COLO668 (cell line): ENCODE measurements around the gene RSPO4.

ENCODE experiments used
- DNase-seq: peaks from one replicate; lab custom pipeline; 2025; ENCODE audit not compliant: unreplicated experiment; lab: John Stamatoyannopoulos, UW

RSPO4 gene

DNA sequence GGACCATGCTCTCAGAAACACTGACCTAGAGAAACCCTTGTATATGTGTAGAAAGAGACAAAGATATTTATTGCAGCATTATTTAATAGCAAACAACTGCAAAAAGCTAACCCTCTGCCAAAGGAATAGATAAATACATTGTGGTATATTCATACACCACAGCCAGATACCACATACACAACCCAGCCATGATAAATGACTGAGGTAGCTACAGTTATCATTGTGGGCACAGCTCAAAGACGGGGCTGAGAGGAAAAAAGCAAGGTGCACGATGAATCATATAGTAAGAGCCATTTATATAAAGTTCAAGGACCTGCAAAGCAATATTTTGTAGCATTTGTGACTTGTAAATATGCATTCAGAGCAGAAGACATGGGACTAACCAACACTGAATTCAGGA, 30.8 kb downstream of the RSPO4 start:
- no peak for DNase-seq

DNA sequence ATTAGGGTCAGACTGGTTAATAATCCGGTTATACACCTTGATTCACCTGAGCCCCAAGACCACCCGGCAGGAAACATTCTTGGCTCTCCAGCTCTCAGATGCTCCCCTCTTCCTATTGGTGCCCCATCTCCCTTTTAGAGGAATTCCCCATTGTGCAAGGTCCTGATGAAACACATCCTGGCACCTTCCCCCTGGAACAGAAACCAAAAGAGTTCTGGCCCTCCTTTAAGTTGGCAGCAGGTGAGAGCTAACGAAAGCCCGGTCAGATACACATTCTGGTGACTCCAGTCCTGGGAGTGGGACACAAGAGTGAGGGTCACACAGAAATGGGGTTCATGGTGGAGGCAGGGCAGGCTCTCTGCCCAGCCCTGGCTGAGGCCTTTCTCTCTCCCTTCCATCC, 32.2 kb downstream of the RSPO4 start:
- DNase-seq, result no peak

DNA sequence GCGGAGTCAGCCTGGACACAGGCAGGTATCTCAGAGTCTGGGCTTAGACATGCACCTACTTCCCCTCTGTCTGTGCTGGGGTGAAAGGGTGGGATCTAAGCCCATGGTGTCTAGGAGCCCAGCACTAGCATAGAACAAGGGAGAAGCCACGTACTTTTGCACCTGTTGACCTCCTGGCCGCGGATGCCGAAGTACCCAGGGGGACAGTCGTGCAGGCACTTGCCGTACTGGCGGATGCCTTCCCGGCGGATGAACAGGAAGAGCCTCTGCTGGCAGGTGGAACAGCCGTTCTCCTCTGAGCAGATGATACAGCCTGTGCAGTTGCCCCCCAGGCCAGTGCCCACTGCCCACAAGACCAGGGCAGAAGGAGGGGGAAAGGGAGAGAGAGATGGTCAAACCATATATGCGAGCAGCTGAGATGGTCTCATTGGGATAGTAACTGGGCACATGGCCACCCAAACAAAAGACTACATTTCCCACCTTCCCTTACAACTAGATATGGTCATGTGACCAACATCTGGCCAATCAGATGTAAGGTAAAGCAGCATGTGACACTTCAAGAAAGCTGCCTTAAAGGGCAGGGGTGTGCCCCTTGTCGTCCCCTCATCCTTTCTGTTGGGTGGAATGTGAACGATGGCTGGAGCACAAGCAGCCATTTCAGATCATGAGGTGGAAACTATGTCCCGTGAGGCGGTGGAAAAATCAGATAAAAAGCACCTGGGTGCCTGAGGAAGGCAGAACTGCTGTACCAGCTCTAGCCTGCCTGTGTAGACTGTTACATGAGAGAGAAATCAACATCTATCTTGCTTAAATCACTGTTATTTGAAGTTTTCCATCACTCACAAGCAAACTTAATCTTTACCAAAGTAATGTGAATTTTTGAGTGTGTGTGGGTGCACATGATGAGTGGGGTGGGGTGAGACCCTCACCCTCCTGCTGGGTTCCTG, 34.0 kb downstream of the RSPO4 start:
- DNase-seq, result no peak

DNA sequence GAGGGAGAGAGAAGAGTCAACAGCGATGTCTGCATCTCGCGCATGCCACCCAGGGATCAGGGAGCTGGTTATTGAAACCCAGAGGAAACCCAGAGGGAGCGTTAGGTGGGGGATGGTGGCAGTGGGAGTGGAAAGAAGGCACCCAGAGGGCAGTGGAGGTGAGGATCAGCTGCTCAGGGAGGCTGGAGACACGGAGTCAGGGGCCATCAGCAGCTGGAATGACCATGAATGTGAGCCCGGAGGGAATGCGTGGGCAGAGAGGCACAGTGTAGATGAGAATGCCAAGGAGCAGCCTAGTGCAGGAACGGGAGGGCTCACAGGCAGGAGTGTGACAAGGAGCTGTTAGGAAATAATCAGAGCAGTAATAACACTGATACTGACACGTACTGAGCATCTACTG, 36.2 kb downstream of the RSPO4 start:
- DNase-seq, result no peak

DNA sequence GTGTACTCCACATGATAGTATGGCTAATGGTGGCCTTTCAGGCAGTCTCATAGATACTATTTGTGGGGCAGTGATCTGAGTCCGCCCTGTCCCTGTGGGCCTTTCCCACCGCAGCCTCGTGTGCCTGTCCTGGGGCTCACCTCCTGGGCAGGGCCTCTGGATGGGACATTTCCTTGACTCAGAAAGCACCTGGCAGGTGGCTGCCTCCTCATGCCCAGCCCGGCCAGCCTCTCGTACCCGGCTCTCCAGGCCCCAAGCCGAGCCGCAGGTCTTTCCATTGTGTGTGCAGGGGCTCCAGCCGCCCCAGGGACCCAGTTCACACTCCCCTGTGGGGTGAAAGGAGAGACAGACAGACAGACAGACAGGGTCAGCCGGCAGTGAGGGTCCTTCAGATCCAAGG, 38.3 kb downstream of the RSPO4 start:
- no peak for DNase-seq

DNA sequence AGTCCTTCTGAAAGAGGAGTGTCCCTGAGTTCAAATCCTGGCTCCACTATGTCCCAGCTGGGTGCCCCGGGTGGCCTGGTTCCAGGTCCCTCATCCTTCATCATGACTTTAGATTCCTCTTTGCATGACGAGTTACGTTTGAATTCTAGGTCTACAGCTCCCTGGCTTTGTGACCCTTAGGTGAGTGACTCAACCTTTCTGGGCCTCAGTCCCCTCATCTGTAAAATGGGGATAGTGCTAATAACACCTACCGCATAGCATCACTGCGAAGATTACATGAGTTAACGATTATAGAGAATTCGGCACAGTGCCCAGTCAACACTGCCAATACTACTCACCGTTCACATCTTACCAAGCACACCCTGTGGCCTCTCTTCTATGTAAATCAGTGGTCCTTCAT, 39.4 kb downstream of the RSPO4 start:
- DNase-seq, result no peak

DNA sequence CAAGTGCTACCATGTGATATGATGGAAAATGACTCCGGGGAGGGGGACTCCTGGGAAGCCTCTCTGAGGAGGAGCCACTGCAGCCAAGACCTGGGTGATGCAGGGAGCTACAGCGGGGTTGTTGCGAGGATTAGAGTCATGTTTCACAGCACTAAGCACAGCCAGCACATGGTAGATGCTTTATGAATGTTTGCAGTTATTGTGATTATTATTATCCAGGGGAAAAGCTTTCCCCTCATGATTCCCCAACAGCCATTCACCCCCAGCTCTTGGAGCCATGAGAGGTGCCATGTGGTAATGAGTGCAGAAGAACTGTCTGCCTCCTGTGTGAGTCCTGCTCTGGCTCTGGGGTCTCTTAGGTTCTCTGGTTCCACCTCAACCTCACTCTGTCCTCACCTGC, 39.9 kb downstream of the RSPO4 start:
- no peak for DNase-seq

DNA sequence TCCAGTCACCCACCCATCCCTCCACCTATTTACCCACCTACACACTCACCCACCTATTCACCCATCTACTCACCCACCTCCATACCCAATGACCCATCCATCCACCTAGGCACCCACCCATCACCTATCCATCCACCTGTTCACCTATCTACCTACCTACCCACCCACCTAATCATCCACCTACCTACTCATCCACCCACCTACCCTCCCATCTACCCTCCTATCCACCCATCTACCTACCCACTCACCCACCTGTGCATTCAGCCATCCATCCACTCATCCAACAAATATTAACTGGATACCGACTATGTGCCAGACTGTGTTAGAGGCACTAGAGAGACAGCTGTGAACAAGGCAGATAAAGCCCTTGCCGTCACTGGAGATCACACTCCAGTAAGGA, 40.3 kb downstream of the RSPO4 start:
- DNase-seq, result no peak

DNA sequence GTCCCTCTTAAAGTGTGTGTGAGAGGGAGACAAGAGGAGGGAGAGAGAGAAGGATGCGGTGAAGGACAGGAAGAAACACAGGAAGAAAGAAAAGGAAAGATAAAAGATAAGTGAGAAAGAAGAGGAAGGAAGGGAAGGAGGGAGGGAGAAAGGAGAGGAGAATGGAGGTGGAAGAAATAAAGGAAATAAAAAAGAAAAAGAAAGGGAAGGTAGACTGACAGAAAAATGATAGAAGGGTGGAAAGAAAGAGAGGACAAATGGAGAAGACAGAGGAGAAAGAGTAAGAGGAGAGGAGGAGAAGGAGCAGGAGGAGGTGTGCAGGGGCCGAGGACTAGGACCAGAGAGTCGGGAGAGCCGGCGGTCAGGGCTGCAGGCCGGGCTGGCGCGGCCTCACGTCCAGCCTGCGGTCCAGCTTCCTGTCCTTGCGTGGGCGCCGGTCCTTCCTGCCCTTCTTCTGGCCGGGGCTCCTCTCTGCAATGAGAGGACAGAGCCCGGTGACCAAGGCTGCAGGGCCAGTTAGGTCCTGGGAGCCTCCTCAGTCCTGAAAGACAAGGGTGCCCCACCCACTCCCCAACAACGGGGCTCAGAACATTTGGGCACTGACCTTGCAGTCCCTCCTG, 42.0 kb downstream of the RSPO4 start:
- no peak for DNase-seq

DNA sequence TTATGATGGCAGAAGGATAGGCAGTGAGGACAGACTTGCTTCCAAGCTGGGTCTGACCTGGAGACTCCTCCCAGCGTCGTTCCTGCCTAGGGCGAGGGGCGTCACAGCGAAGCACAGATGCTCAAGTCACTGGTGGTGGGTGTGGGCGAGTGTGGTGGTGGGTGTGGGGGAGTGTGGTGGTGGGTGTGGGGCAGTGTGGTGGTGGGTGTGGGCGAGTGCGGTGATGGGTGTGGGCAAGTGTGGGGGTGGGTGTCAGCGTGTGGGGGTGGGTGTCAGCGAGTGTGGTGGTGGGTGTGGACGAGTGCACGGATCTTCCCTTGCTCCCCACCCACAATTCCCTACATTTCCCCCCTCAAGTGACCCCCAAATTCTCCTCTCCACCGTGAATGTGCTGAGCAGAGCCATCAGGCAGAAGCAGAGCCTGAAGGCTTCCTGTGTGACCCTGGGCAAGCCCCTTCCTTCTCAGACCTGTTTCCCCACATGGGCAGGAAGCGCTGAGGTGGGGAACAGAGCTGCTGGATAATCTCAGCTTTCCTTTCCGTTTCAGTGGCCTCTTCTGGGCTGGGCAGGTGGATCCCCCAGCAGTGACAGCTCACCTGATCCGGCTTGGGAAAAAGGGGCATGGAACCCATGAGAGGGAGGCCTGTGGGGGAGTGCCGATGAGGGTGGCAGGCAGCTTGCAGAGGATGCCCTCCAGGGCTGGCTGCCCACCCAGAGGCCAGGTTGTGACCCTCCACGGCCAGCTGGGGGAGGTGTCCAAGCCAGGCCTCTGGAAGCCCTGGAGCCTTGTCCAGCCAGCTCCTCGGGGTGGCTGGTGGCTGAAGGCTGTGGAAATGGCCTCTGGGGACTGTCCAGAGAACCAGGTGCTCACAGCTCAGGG, 42.9 kb downstream of the RSPO4 start:
- no peak for DNase-seq

DNA sequence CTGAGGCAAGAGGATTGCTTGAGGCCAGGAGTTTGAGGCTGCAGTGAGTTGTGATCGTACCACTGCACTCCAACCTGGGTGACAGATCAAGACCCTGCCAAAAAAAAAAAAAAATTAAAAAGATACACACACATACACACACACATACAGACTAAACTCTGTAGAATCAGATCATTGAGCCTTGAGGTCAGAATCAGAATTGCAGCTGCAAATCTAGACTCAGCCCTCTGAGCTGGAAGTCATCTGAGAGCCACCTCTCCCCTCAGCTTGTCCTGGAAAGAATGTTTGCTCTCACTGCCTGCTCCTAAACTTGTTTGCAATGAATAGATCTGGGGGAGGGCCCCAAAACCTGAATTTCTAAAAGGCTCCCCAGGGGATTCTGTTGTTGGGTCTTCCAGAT, 44.6 kb downstream of the RSPO4 start:
- no peak for DNase-seq

DNA sequence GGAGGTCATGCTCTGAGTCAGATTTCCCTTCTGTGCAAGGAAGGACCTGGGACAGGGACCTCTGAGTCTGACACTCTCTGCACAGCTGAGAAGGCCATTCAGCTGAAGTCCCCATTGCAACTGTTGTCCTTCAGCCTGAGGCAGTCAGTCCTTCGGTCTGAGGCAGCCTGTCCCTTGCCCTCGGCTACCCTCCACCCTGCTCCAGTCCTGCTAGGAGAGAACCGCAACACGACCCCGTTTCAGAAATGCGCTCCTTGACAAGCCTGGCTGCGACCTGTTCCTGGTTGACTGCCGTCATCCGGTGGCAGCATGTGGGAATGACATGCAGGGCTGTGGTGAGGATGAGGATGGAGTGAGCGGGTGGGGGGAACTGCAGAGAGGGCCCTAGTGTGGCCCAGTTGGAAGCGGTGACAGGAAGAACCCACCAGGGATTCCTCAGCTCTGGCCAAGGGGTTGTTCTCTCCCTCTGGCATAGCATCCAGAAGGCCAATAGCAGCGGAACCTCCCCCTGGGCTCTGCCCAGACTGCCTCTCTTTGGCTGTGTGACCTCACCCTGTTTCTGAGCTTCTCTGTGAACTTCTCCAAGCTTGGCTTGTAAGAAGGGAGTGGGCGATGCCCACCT, 45.7 kb downstream of the RSPO4 start:
- DNase-seq, result peak; percentile 63

DNA sequence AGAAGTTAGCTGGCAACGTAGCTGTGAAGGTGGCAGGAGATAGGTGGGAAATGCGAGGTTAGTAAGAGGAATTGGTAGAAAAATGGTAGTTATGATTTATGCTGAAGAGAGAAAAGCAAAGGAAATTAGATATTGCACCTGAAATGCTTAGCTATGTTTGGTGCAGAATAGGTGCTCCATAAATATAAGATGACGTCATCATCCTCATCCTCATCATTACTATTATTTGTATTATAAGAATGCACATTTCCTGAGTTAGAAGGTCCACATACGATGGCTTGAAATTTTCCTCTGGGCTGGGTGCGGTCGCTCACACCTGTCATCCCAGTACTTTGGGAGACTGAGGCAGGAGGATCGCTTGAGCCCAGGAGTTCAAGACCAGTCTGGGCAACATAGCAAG, 46.5 kb downstream of the RSPO4 start:
- DNase-seq, result no peak

DNA sequence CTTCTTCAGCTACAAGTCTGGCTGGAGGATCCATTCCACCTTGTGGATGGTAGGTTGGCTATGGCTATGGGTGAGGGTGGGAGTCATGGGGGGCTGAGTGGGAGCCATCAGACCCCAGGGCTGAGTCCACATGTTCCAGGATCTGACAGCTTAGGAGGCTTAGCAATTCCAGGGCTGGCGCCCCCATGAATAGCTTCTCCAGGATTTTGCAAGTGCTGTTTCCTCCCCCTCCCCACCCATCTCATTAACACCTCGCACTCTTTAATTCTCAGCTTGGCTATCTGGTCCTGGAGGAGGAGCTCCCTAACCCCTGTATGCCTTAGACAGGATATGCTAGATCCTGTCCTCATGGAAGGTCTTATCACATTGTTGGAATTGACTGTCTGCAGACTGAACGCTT, 47.0 kb downstream of the RSPO4 start:
- no peak for DNase-seq

DNA sequence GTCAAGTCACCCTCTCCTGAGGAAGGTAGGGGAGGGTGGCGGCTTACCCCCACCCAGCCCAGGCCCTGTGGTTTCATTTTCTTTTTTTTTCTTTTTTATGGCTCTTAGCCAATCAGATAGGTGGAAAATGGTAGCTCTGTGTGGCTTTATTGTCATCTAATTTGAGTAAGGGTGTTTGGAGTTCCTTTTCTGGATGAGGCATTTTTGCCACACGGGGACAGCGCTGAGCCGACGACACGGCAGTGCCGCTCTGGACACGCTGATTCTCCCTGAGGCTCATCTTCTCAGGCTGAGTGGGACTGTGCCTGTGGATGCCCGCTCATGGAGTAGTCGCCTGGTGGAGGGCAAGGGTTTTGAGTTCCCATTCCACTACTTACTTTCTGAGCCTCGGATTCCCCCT, 48.4 kb downstream of the RSPO4 start:
- DNase-seq, result no peak

DNA sequence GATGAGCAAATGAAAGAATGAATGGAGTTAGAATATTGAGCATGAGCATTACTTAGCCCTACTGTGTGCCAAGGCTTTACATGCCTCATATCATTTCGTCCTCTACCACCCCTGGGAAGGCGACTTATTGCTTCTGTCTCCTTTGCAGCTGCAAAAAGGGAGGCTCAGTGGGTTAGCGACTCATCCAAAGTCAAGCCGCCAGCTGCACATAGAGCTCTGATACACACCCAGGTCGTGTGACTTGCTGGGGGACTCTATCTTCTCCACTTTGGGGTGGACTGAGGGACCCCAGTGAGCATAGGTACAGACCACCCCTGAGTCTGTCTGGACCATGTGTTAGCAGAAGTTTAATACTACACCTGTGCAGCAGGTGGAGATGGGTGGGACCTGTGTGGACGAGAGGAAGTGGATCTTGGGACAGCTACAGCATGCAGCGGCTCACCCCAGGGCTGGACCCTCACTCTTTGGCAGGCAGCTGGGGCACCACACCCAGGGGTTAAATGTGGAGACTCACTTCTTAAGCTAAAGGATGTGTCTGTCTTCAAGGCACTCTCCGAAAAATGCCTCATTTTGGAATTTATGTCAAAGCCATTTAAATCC, 49.8 kb downstream of the RSPO4 start:
- DNase-seq, result no peak

DNA sequence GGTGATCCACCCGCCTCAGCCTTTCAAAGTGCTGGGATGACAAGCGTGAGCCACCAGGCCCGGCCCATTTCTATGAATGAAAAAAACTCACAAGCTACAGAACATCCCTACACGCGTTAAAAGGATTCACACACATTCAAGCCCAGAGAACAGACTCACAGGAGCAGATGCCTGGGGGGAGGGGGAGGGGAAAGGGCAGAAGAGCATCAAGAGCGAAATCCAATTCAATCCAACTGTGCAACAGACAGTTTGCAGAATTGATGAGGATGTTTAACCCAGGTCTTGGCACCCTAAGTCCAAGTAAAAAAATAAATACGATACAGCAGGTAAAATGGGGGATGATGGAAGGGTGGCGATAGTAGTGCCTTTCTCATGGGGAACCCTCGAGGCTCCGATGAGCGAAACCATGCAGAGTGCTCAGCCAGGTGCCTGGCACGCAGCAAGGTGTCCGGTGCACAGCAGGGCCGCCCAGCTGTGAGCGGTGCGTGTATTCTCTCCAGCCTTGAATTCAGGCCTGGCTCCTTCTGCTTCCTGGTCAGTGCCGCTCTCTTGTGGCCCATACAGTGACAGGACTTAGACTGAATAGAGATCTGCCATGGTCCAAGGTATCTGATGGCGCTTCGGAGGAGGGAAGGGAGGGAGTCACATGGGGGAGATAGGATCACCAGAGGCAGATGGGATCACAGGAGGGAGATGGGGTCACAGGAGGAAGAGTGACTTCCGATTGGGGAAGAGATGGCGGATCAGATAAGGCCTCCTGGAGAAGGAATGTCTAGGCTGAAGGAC, 50.5 kb downstream of the RSPO4 start:
- no peak for DNase-seq

DNA sequence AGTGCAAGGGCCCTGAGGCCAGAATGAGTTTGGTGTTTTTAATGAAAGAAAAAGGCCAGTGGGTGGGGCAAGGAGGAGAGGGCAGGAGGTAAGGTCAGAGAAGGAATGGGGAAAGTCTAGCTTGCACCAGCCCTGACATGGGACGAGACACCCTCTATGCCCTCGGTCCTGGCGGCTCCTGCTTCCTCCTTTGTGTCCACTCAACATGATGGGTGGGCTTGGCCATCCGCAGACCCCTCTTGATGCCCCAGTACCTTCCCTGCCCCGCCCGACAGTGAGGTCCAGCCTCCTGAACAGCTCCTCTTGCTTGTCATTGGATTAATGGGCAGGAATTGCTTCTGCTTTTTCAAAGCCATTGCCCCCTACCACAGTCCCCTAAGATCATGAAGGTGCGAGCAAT, 52.4 kb downstream of the RSPO4 start:
- DNase-seq, result no peak

DNA sequence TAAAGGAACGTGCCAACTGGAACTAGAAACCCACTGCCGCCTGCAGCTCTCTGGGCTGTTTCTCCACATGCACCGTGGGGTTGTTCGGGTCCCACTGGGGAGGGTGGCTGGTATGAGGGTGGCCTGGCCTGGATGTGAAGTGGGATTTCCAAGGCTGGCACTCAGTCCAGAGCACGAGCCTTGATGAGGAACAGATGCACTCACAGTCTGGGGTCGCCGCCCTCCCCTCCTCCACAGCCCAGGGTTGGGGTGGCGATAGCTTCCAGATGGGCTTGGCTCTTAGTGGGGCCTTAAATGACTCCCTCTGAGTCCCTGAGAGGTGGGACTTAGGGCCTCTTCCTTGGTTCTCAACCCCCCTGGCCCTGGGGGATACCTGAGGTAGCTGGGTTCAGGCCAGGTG, 55.3 kb downstream of the RSPO4 start:
- DNase-seq, result no peak

DNA sequence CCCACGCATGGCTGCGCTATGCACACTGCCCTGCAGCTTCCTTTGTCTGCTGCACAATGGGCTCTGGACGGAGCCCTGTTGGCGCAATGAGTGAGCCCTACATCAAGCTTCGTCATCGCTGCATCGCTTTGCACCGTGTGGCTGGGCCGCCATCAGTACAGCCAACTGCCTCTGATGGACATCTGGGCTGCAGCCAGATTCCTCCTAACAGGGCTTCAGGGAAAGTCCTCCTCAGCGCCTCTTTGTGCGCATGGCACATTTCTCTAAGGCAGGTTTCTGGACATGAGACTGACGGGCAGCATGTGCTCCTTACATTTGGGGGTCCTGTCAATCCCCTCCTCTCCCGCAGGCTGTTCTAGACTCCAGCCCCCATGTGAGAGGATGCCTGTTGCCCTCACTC, 56.3 kb downstream of the RSPO4 start:
- no peak for DNase-seq
